Tongue (tissue), 2 donors: Measurements from ENCODE around the gene FOXN1. TPM values are rescaled to one million over a fixed set of nuclear protein-coding genes. Genes with fewer than 3 reads are reported as not detected.
A peak's percentile ranks its signal among the peaks of the same experiment; 100 is the strongest.

Experiments
- DNase-seq: peaks from one replicate; pipeline ENCODE4 v3.0.0-alpha.2; 2015
- total RNA-seq: library from RNA; depleted of rRNA; stranded (reverse); fragments of >200 nt; gene quantifications from one replicate; pipeline ENCODE4 v1.2.3, GENCODE V29; 2014

FOXN1 gene
- total RNA-seq, 1 donor from 2014 or later, result 0.21 TPM

GRCh38 chr17:28547623-28548416 is 41.7 kb downstream of the FOXN1 start:
- DNase-seq, result peak; percentile 69

- no peak for DNase-seq
These were observed 42.4 kb downstream of the FOXN1 start for GRCh38 chr17:28548417-28549130.

GRCh38 chr17:28549236-28550132 is 43.3 kb downstream of the FOXN1 start:
- DNase-seq, result no peak

- DNase-seq, result no peak
These were observed 44.7 kb downstream of the FOXN1 start for GRCh38 chr17:28550858-28551257.

- DNase-seq, result peak; percentile 48
These were observed 45.5 kb downstream of the FOXN1 start for GRCh38 chr17:28551421-28552175.

- DNase-seq, result peak; percentile 90
These were observed 46.2 kb downstream of the FOXN1 start, which contains the start of gene UNC119 for GRCh38 chr17:28552176-28552999. UNC119 (minus strand) TSS chr17:28552624; CDS start chr17:28552557, 67 bp downstream.

GRCh38 chr17:28553000-28553505 is 46.9 kb downstream of the FOXN1 start:
- no peak for DNase-seq

GRCh38 chr17:28554565-28554964 is 48.4 kb downstream of the FOXN1 start:
- no peak for DNase-seq

- DNase-seq, result no peak
These were observed 48.9 kb downstream of the FOXN1 start for GRCh38 chr17:28555022-28555421.

- peak; percentile 19 for DNase-seq
These were observed 57.3 kb downstream of the FOXN1 start for GRCh38 chr17:28563475-28563874.

- no peak for DNase-seq
These were observed 61.5 kb downstream of the FOXN1 start for GRCh38 chr17:28567604-28568003.

- DNase-seq, result no peak
These were observed 63.3 kb downstream of the FOXN1 start for GRCh38 chr17:28569446-28569845.

GRCh38 chr17:28570716-28571360 is 64.7 kb downstream of the FOXN1 start:
- DNase-seq, result no peak

- peak; percentile 94 for DNase-seq
These were observed 65.4 kb downstream of the FOXN1 start, which contains the start of gene PIGS for GRCh38 chr17:28571361-28572122. PIGS (minus strand) TSS chr17:28571524; CDS start chr17:28571496, 28 bp downstream.

- DNase-seq, result no peak
These were observed 66.3 kb downstream of the FOXN1 start for GRCh38 chr17:28572259-28573039.

GRCh38 chr17:28573040-28573380 is 66.9 kb downstream of the FOXN1 start:
- no peak for DNase-seq

- no peak for DNase-seq
These were observed 67.4 kb downstream of the FOXN1 start for GRCh38 chr17:28573521-28573920.

GRCh38 chr17:28573966-28574480 is 67.9 kb downstream of the FOXN1 start:
- DNase-seq, result no peak
